GM19463 (cell line): Measurements from ENCODE around the gene MYL2.

Experiments
- ATAC-seq: cut with Tn5 transposase; IDR thresholded peaks from one replicate; pipeline ENCODE4 v1.9.1; 2021; ENCODE audit warnings: mild to moderate bottlenecking, moderate library complexity; ENCODE audit not compliant: unreplicated experiment

Gene MYL2

DNA sequence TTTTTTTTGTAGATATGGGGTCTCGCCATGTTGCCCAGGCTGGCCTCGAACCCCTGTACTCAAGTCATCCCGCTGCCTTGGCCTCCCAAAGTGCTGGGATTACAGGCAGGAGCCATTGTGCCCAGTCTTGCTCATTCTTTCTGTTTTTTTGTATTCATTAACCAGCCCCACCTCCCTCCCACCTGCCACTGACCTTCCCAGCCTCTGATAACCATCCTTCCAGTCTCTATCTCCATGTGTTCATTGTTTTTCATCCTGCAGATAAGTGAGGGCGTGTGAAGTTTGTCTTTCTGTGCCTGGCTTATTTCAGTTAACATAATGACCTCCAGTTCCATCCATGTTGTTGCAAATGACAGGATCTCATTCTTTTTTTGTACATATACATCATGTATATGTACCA is 19.0 kb downstream of the MYL2 start:
- ATAC-seq = no peak

DNA sequence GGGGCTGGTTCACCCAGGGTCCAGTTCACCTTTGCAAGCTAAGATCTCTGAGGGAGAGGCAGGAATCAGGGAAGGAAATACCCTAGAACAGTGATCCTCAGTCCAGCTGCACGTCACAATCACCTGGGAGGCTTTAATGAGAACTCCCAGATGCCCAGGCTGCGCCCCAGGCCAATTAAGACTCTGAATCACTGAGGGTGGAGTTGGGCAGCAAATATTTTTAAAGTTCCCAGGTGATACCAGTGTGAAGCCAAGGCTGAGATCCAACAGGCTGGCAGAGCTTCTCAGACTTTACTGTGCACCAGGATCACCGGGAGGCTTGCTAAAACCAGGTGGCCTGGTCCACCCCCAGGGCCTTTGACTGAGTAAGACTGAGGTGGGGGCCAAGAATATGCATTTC is 23.8 kb downstream of the MYL2 start:
- no peak for ATAC-seq

DNA sequence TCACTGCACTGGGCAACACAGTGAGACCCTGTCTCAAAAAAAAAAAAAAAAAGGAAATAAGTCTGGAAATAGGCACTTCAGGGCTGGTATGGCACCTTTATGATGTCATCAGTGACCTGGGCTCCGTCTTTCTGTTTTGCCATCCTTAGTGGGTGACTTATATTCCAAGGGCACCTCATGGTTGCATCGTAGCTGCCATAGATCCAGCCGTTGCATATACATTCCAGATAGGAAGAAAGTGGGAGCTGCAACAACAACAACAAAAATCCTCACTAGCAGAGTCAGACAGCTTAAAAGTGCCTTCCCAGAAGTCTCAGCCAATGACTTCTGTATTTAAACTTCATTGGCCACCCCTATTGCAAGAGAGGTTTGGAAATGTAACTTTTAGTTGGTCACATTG is 26.4 kb downstream of the MYL2 start:
- no peak for ATAC-seq

DNA sequence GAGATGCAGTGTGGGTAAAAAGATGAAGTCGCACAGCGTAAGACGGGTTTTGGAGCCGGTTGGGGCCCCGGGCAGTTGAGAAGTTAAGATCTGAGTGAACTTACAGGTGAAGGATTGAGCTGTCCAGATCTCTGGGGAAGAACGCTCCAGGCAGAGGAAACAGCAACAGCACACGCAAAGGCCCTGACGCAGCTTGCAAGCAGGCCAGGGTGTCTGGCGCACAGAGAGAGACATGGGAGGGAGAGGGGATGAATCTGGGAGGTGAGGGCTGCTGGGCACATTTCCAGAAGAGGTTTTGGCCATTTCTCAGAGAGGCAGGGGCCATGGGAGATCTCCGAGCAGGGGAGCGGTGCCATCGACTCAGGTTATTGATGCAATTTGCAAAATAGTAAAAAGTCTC is 31.0 kb downstream of the MYL2 start:
- ATAC-seq = no peak

DNA sequence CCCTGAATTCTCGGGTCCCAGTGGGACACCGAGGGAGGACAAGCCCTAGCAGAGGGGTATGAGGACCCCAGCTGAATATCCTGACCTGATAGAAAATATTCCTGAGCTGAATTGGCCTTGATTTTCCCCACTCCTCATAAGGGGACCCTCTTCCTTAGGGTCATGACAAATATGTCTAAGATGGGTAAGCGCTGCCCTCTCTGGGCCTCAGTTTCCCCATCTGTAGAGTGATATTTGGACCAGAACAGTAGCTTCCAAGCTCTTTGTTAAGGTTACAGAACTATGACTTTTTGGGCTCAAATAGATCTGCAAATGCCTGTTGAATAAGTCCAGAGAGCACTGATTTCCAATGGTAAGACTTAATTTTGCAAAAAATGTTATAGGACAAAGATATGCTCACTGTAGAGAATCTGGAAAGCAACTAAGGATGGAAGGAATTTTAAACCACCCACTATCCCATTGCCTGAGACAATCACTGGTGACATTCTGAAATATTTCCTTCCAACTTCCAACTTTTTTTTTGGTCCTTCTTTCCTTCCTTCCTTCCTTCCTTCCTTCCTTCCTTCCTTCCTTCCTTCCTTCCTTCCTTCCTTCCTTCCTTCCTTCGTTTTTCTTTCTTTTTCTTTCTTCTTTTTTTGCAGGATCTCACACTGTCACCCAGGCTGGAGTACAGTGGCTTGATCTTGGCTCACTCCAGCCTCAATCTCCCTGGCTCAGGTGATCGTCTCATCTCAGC is 32.0 kb downstream of the MYL2 start:
- no peak for ATAC-seq

DNA sequence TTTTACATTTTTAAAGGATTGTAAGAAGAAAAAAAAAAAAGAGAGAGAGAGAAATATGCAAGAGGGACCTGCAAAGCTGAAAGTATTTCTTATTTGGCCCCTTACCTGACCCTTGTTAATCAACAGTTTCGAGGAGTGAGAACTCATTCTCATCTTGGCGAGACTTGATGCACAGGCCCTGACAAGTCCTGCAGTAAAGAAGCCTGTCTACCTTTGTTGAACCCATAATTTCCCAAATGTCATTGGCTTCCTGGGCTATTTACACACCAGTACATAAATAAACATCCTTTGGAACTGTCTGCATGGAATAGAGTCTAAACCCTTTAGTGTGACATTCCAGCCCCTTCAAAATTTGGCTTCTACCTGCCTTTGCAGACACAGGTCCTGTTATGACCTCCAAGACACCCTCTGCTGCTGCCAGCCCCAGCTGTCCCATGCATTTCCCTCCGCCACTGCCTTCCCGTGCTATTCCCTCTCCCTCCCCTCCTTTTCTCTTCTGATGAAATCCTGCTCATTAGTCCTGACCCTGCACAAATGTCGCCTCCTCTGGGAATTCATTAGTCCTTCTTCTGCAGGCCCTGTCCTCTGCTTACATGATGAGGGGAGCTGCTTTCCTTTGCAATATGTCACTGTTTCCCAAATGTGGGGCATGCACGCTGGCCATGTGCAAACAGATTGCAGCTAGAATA is 35.1 kb downstream of the MYL2 start:
- ATAC-seq = no peak

DNA sequence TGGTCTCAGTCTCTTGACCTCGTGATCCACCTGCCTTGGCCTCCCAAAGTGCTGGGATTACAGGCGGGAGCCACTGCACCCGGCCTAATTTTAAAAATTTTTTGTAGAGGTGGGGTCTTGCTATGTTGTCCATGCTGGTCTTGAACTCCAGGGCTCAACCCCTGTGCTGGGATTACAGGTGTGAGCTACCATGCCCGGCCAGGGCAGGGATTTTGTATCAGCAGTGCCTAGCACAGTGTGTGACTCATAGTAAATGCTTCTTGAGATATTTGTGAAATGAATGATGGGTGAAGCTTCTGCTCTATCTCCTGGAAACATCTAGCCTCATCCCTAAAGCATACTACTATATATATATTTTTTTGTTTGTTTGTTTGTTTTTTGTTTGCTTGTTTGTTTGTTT is 37.1 kb downstream of the MYL2 start:
- no peak for ATAC-seq

DNA sequence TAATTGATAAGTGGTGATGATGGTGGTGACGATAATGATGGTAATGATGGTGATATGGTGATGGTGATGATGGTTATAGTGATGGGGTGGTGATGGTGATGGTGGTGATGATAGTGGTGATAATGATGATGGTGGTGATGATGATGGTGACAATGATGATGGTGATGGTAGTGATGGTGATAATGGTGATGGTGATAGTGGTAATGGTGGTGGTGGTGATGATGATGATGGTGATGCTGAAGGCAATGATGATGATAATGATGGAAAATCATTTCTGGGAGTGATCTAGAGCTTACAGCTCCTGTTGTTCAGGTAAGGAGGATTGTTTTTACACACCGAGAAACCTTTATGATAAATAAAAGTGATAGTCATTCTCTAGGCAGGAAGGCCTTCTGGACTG is 39.7 kb downstream of the MYL2 start:
- no peak for ATAC-seq

DNA sequence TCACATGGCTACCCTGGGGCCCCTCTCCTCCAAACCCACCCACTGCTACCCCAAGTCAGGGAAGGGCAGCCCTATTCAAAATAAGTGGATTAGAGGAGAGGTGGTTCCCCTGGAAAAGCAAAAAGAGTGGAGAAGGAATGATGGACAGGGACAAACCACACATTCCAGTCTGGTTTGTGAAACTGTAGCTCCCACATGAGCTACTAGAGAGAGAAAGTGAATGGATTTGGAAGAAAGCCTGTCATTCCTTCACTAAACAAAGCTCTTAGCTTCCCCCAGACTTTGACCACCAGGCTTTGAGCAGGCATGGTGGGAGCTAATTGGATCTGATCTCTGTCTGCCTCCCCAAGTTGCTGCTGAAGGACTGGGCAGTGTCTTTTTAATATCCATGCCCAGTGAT is 45.6 kb downstream of the MYL2 start:
- no peak for ATAC-seq

DNA sequence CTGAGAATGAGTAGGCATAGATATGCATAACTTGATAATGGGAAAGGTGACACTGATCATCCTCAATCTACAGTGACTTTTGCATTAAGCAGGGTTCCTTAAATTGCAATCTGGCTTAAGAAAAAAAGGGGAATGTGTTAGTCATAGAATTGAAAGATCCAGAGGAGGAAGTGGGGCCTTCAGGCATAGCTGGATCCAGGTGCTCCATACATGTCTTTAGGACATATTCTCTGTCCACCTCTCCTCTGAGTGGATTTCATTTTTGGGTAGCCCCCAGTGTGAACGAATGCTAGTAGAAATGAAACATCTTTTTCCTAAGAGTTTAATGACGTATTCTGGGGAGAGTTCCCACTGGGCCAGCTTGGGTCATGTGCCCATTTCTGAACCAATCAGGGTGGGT is 46.0 kb downstream of the MYL2 start:
- no peak for ATAC-seq

DNA sequence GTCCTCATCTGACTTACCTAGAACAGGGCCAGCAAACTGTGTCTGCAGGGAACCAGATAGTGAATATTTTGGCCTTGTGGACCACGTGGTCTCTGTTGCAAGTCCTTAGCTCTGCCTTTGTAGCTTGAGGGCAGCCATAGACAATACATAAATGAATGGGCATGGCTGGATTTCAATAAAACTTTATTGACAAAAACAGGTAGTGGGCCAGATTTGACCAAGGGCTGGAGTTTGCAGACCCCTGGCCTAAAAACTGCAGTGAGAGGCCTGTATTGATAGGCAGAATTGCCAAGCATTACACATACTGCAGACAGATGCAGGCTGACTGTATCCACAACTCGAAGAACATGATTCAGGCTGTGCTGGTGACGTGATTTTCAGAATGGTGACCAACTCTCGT is 48.3 kb downstream of the MYL2 start:
- no peak for ATAC-seq

DNA sequence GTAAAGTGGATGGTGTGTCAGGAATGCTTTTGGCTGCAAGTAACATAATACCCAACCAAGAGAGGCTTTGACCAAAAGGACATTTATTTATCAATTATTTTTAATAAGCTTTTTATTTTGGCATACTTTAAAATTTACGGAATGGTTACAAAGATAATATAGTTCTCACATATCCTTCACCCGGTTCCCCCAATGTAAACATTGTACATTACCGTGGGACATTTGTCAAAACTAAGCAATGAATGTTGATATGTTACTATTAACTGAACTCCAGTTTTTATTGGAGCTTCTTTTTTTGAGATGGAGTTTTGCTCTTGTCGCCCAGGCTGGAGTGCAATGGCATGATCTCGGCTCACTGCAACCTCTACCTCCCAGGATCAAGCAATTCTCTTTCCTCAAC is 50.6 kb downstream of the MYL2 start:
- ATAC-seq = no peak

DNA sequence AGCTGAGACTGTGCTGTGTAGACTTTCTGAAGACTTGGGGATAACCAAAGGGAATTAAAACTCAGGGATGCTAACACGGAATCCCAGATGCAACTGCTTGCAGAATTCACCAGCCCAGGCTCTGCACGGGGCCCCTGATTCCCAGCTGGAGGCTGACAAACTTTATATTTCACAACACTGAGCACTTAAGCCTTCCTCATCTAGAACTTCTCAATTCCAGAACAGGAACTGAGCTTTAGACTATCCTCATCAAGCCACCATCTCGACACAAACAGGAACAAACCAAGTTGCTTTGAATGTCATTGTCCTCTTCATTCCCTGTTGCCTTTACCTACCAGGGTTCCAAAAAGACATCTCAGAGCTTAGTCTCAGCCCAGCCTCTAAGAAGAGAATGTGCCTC is 51.4 kb downstream of the MYL2 start:
- no peak for ATAC-seq

DNA sequence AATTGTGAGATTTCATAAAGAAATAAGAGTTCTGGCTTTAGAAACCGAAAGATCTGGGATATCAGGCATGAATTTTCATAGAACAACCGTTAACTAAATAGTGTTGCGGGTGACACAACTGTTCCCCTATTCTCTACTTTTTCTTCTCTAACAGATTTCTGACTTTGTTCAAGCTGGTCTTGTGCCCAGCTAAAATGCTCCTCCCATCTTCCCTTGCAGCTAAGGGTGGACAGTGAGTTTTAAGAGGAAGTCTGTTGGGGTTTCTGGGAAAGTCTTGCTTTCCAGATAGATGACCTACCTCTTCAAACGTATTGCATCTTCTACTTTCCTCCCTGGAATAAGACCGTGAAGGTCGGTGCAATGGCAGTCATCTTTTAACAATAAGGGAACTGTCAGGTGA is 54.9 kb downstream of the MYL2 start:
- no peak for ATAC-seq

DNA sequence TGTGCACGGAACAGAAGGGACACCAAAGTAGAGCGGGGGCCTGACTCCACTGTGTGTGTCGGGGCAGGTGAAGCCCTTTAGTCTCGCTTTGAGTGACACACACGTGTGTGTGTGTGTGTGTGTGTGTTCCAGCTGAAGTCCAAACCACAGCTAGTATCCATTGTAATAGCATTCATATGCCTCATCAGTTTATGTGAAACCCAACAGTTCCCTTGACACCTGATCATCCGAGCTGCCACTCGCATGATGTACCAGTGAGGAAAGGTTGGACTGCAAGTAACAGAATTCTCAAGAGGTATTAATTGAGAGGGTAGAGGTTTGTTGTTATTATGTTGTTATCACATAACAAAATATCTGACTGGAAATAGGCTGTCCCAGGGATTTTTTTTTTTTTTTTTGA is 57.2 kb downstream of the MYL2 start:
- ATAC-seq = no peak

DNA sequence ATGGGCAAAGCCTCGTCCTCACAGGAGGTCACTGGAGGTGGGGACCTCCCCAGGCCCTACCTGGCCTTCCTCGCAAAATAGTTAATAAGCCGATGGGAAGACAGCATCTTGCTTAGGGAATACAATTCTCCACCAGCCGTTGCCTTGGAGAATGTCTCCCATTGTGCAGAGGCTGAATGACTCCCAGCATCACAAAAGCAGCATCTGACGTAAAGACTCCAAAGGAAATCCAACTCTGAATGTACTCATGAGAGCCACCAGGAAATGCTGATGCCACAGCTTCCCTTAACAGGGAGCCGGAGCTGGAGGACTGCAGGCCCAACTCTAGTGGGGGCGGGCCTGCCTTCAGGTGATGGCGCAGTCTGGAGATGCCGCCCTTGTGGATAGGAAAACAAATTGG is 58.0 kb downstream of the MYL2 start:
- no peak for ATAC-seq

DNA sequence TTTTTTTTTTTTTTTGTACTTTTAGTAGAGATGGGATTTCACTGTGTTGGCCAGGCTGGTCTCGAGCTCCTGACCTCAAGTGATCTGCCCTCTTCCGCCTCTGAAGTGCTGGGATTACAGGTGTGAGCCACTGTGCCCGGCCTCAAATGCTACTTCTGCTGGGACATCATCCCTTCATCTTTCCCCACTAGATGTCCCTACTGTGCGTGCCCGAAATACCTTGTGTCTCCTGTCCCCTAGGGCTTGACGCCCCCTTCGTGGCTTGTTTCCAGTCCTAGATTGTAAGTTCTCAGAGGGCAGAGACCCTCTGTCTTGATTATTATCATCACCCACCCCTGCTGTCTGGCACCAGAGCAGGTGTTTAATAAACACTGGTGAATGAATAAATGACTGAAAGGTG is 58.6 kb downstream of the MYL2 start:
- no peak for ATAC-seq
